Osteoblast (primary cell): ENCODE results near the gene SLC35A4. TPM values are rescaled to one million over a fixed set of nuclear protein-coding genes. Genes with fewer than 3 reads are reported as not detected.

ENCODE experiments used
- DNase-seq: peaks from one replicate; pipeline ENCODE4 v3.0.0; 2011; ENCODE audit warnings: low spot score, mixed read lengths; ENCODE audit not compliant: insufficient read length; ENCODE audit errors: missing footprints
- H2AFZ ChIP-seq: 2 replicates; pipeline ENCODE4 v1.6.0; 2011; ENCODE audit warnings: mild to moderate bottlenecking, low read length
- H3K27ac ChIP-seq: 2 replicates; pipeline ENCODE4 v1.5.1; 2011; ENCODE audit warnings: mild to moderate bottlenecking, low read depth, low read length, moderate library complexity
- H3K27me3 ChIP-seq: 2 replicates; pipeline ENCODE4 v1.6.0; 2012; ENCODE audit warnings: mild to moderate bottlenecking, control low read depth, inconsistent platforms, low read length, moderate library complexity; ENCODE audit not compliant: insufficient read depth
- H3K36me3 ChIP-seq: 2 replicates; pipeline ENCODE4 v1.5.1; 2011; ENCODE audit warnings: mild to moderate bottlenecking, low read length, control low read depth, moderate library complexity; ENCODE audit not compliant: insufficient read depth
- H3K4me1 ChIP-seq: 2 replicates; pipeline ENCODE4 v1.5.1; 2011; ENCODE audit warnings: mild to moderate bottlenecking, low read length, control low read depth, moderate library complexity; ENCODE audit not compliant: insufficient read depth
- H3K4me2 ChIP-seq: 2 replicates; pipeline ENCODE4 v1.6.0; 2011; ENCODE audit warnings: mild to moderate bottlenecking, low read length; ENCODE audit not compliant: insufficient read depth
- H3K4me3 ChIP-seq: fragments of 200-600 bp; sonication (generic); 3 replicates; pipeline ENCODE4 v1.5.1; 2012; ENCODE audit warnings: mild to moderate bottlenecking, low read length, inconsistent platforms; ENCODE audit not compliant: insufficient read depth
- H3K79me2 ChIP-seq: 2 replicates; pipeline ENCODE4 v1.6.0; 2012; ENCODE audit warnings: mild to moderate bottlenecking, low read length, control low read depth, inconsistent platforms; ENCODE audit not compliant: insufficient read depth
- H3K9me3 ChIP-seq: 2 replicates; pipeline ENCODE4 v1.5.1; 2011; ENCODE audit warnings: low read depth, low read length, control low read depth
- H4K20me1 ChIP-seq: 2 replicates; pipeline ENCODE4 v1.6.0; 2012; ENCODE audit warnings: mild to moderate bottlenecking, low read length, control low read depth; ENCODE audit not compliant: insufficient read depth
- CTCF ChIP-seq: IDR thresholded peaks from 2 replicates; pipeline ENCODE4 v1.5.1; 2011; ENCODE audit warnings: mild to moderate bottlenecking, low read depth, low read length, moderate library complexity; ENCODE audit errors: extremely low read depth
- total RNA-seq: library from RNA; depleted of rRNA; stranded (reverse); fragments of >200 nt; gene quantifications from 2 replicates; pipeline ENCODE4 v1.2.3, GENCODE V29; 2012

The SLC35A4 gene
- total RNA-seq, 1 donor = 20.6 TPM

DNA sequence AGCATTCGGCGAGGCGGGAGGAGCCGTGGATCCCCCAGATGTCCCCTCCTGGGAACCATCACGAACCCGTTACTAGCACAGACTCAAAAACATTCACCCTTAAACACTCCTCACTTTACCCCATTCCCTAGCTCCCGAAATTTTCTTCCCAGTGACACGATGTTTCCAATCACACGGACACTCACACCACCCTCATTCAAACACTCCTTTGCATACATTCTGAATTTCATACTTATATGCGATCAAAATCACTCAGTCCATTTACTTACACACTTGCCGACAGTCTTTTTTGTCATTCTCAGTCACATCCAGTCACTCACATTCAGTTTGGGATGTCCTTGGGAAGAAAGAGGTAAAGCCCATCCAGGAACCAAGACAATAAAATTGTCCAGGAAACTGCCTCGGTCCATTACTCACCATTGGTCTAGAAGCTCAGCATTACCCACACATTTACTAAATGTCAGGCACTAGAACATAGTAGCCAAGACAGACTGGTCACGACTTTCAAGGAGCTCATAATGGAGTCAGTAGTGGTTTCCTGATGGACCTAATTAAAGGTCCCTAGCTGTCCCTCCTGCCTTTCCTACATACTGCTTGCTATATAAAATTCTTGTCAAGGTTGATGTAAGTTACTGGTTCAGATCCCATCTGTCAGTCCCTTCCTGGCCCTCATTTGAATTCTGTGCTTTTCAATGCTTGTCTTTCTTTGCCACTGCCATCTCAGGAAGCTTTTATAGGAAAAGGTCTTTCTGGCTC is 574 bp downstream of the SLC35A4 start:
- Histone ChIP-seq H3K27ac (peak overlapping the region; percentile 84), H2AFZ (peak overlapping the region; percentile 98), H3K27me3 (no peaks in the 10 kb centered on the region), H3K79me2 (peaks cover 48% of the 10 kb centered on the region), H3K4me2 (peak overlapping the region; percentile 92), H3K4me1 (peaks cover 20% of the 10 kb centered on the region), H3K4me3 (peak overlapping the region; percentile 89), H3K9me3 (no peaks in the 10 kb centered on the region), H4K20me1 (no peaks in the 10 kb centered on the region), H3K36me3 (peaks cover 27% of the 10 kb centered on the region)
- peak; percentile 85 for DNase-seq
- no peak for TF ChIP-seq CTCF

DNA sequence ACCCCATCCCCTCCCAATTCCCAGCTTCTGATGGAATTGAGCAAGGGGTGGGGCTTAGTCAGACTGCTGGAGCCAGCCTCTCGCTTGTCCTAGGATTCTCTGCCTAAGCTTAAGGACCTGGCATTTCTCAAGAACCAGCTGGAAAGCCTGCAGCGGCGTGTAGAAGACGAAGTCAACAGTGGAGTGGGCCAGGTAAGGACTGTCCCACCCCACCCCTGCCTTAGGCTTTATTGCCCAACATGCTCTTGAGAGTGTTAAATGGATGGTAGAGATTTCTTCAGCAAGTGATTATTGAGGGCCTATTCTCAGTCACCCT is 1.1 kb downstream of the SLC35A4 start:
- H3K9me3 ChIP-seq = no peaks in the 10 kb centered on the region
- peaks cover 27% of the 10 kb centered on the region for H3K36me3 ChIP-seq
- H2AFZ ChIP-seq = no peak overlapping the region
- H3K4me1 ChIP-seq = peaks cover 20% of the 10 kb centered on the region
- H4K20me1 ChIP-seq = no peaks in the 10 kb centered on the region
- TF ChIP-seq CTCF = no peak
- DNase-seq = peak; percentile 76
- peak overlapping the region; percentile 92 for H3K4me2 ChIP-seq
- H3K27me3 ChIP-seq = no peaks in the 10 kb centered on the region
- H3K4me3 ChIP-seq = peak overlapping the region; percentile 89
- peaks cover 48% of the 10 kb centered on the region for H3K79me2 ChIP-seq
- peak overlapping the region; percentile 84 for H3K27ac ChIP-seq

- H3K4me3 ChIP-seq = no peak overlapping the region
- no peaks in the 10 kb centered on the region for H4K20me1 ChIP-seq
- H3K4me2 ChIP-seq = no peak overlapping the region
- TF ChIP-seq CTCF = no peak
- H3K27ac ChIP-seq = no peak overlapping the region
- peaks cover 48% of the 10 kb centered on the region for H3K79me2 ChIP-seq
- peaks cover 27% of the 10 kb centered on the region for H3K36me3 ChIP-seq
- no peaks in the 10 kb centered on the region for H3K9me3 ChIP-seq
- no peak overlapping the region for H2AFZ ChIP-seq
- peaks cover 20% of the 10 kb centered on the region for H3K4me1 ChIP-seq
- DNase-seq = peak; percentile 5
- no peaks in the 10 kb centered on the region for H3K27me3 ChIP-seq
These were observed 2.0 kb downstream of the SLC35A4 start for GRCh38 chr5:140566665-140567064.

GRCh38 chr5:140567136-140567818 is 2.6 kb downstream of the SLC35A4 start:
- DNase-seq = peak; percentile 32
- Histone ChIP-seq H3K27ac (no peak overlapping the region), H3K36me3 (peaks cover 27% of the 10 kb centered on the region), H3K4me1 (peaks cover 20% of the 10 kb centered on the region), H3K4me3 (no peak overlapping the region), H3K27me3 (no peaks in the 10 kb centered on the region), H3K4me2 (no peak overlapping the region), H3K79me2 (peaks cover 48% of the 10 kb centered on the region), H2AFZ (no peak overlapping the region), H4K20me1 (no peaks in the 10 kb centered on the region), H3K9me3 (no peaks in the 10 kb centered on the region)
- no peak for TF ChIP-seq CTCF
